22Rv1 (cell line): ENCODE data around the gene AR.

Experiments
- ZFX ChIP-seq: fragments of 450-650 bp; IDR thresholded peaks from 2 replicates; pipeline ENCODE4 v1.6.1; 2017; ENCODE audit warnings: antibody characterized with exemption, borderline replicate concordance
- TF ChIP-seq, protein P1 (sequence below): fragments of 450-650 bp; IDR thresholded peaks from 2 replicates; pipeline ENCODE4 v1.5.1; 2017; ENCODE audit warnings: mild to moderate bottlenecking

- TF ChIP-seq, protein P1, sequence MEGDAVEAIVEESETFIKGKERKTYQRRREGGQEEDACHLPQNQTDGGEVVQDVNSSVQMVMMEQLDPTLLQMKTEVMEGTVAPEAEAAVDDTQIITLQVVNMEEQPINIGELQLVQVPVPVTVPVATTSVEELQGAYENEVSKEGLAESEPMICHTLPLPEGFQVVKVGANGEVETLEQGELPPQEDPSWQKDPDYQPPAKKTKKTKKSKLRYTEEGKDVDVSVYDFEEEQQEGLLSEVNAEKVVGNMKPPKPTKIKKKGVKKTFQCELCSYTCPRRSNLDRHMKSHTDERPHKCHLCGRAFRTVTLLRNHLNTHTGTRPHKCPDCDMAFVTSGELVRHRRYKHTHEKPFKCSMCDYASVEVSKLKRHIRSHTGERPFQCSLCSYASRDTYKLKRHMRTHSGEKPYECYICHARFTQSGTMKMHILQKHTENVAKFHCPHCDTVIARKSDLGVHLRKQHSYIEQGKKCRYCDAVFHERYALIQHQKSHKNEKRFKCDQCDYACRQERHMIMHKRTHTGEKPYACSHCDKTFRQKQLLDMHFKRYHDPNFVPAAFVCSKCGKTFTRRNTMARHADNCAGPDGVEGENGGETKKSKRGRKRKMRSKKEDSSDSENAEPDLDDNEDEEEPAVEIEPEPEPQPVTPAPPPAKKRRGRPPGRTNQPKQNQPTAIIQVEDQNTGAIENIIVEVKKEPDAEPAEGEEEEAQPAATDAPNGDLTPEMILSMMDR = no peak
- no peak for TF ChIP-seq ZFX
Measured at GRCh38 chrX:67779099-67779498, 235.3 kb downstream of the AR start.
